Hindlimb muscle (tissue), 1 donor: ENCODE measurements around the gene DAPK1. TPM values are rescaled to one million over a fixed set of nuclear protein-coding genes. Genes with fewer than 3 reads are reported as not detected.

Experiments used
- DNase-seq: peaks from one replicate; pipeline ENCODE4 v3.0.0-alpha.2; 2013
- polyA plus RNA-seq: library from polyadenylated mRNA; unstranded; fragments of 120-200 nt; gene quantifications from one replicate; pipeline ENCODE4 v1.2.1, GENCODE V29; 2013; ENCODE audit not compliant: insufficient read length

The DAPK1 gene
- polyA plus RNA-seq, result 25.5 TPM

GRCh38 chr9:87497604-87498045 lies at the start of gene DAPK1:
Gene DAPK1, plus strand, starts transcription at chr9:87497867. Its CDS starts 1,211 bp downstream, at chr9:87499078.
- peak; percentile 77 for DNase-seq

GRCh38 chr9:87451149-87451548 lies 46.5 kb upstream of the DAPK1 start:
- no peak for DNase-seq

GRCh38 chr9:87455407-87455806 lies 42.3 kb upstream of the DAPK1 start:
- no peak for DNase-seq

- DNase-seq, result no peak
These were observed 36.4 kb upstream of the DAPK1 start for GRCh38 chr9:87461256-87461655.

GRCh38 chr9:87464110-87464991 lies 33.3 kb upstream of the DAPK1 start:
- DNase-seq, result peak; percentile 4

- DNase-seq, result no peak
These were observed 32.7 kb upstream of the DAPK1 start for GRCh38 chr9:87464992-87465378.

- DNase-seq, result no peak
These were observed 31.9 kb upstream of the DAPK1 start for GRCh38 chr9:87465816-87466215.

GRCh38 chr9:87467187-87467586 lies 30.5 kb upstream of the DAPK1 start:
- DNase-seq, result no peak

- DNase-seq, result no peak
These were observed 27.7 kb upstream of the DAPK1 start for GRCh38 chr9:87469793-87470465.

GRCh38 chr9:87471746-87472145 lies 25.9 kb upstream of the DAPK1 start:
- no peak for DNase-seq

- DNase-seq, result no peak
These were observed 22.2 kb upstream of the DAPK1 start for GRCh38 chr9:87475463-87475862.

GRCh38 chr9:87478226-87478992 lies 19.3 kb upstream of the DAPK1 start:
- DNase-seq, result no peak

GRCh38 chr9:87479801-87480201 lies 17.9 kb upstream of the DAPK1 start:
- DNase-seq, result no peak

GRCh38 chr9:87481890-87482855 lies 15.5 kb upstream of the DAPK1 start:
- no peak for DNase-seq

- no peak for DNase-seq
These were observed 7.4 kb upstream of the DAPK1 start for GRCh38 chr9:87490225-87490624.

- DNase-seq, result no peak
These were observed 6.8 kb upstream of the DAPK1 start for GRCh38 chr9:87490907-87491306.

- no peak for DNase-seq
These were observed 6.1 kb upstream of the DAPK1 start for GRCh38 chr9:87491523-87491922.

GRCh38 chr9:87492642-87493041 lies 5.0 kb upstream of the DAPK1 start:
- no peak for DNase-seq

- DNase-seq, result no peak
These were observed 2.6 kb upstream of the DAPK1 start for GRCh38 chr9:87494970-87495471.

GRCh38 chr9:87497080-87497603 lies 525 bp upstream of the DAPK1 start:
- no peak for DNase-seq
